K562 (cell line): ENCODE data around the gene TNFAIP8L2. TPM values are rescaled to one million over a fixed set of nuclear protein-coding genes. Genes with fewer than 3 reads are reported as not detected.

Experiments
- AFF1 ChIP-seq, 2 experiments: fragments of 450-650 bp; IDR thresholded peaks; 2 replicates each; pipeline ENCODE4 v1.6.1; 2018; ENCODE audit warnings: mild to moderate bottlenecking in 2 of 2, low read depth in 1 of 2; ENCODE audit not compliant: partially characterized antibody in 2 of 2
- ARID1B ChIP-seq: fragments of 450-650 bp; IDR thresholded peaks from 2 replicates; pipeline ENCODE4 v1.6.1; 2016; ENCODE audit warnings: antibody characterized with exemption, mild to moderate bottlenecking, inconsistent platforms
- FOSL1 ChIP-seq: fragments of 200-800 bp; sonication (Bioruptor generic); conservative IDR thresholded peaks from 2 replicates; pipeline ENCODE4 v1.6.1; 2016; ENCODE audit warnings: missing genetic modification characterization, missing compliant biosample characterization
- HDAC3 ChIP-seq: fragments of 450-650 bp; IDR thresholded peaks from 2 replicates; pipeline ENCODE4 v1.6.1; 2018; ENCODE audit warnings: borderline replicate concordance, mild to moderate bottlenecking, moderate library complexity; ENCODE audit not compliant: partially characterized antibody
- JUND ChIP-seq, 2 experiments: IDR thresholded peaks; 2 replicates in 1 of 2; 3 replicates in 1 of 2; pipeline ENCODE4 v1.6.1; 2011; ENCODE audit warnings: borderline replicate concordance in 2 of 2, low read depth in 2 of 2, low read length in 2 of 2, improper control_type of control experiment in 1 of 2, missing biosample characterization in 1 of 2, missing genetic modification characterization in 1 of 2, missing genetic modification reagents in 1 of 2
- MEIS2 ChIP-seq: fragments of 450-650 bp; IDR thresholded peaks from 2 replicates; pipeline ENCODE4 v1.6.1; 2014; ENCODE audit warnings: mild to moderate bottlenecking; ENCODE audit not compliant: partially characterized antibody
- RCOR1 ChIP-seq, 2 experiments: IDR thresholded peaks; 2 replicates each; pipeline ENCODE4 v1.6.1; 2012; ENCODE audit warnings: low read depth in 2 of 2, low read length in 2 of 2, borderline replicate concordance in 1 of 2, improper control_type of control experiment in 1 of 2
- VEZF1 ChIP-seq: fragments of 200-800 bp; sonication (Bioruptor generic); IDR thresholded peaks from 2 replicates; pipeline ENCODE4 v1.6.1; 2017; ENCODE audit warnings: missing genetic modification characterization, missing compliant biosample characterization
- XRCC5 ChIP-seq: fragments of 200-400 bp; formaldehyde crosslinking; IDR thresholded peaks from 2 replicates; pipeline ENCODE4 v1.6.1; 2017; ENCODE audit warnings: low read depth, mild to moderate bottlenecking, low read length
- ZBTB12 ChIP-seq: fragments of 250-450 bp; sonication (Bioruptor Pico); IDR thresholded peaks from 2 replicates; pipeline ENCODE4 v1.4.0; 2020
- ZBTB17 ChIP-seq: fragments of 450-650 bp; formaldehyde crosslinking; IDR thresholded peaks from 2 replicates; pipeline ENCODE4 v1.4.0; 2020; ENCODE audit warnings: mild to moderate bottlenecking
- ZNF121 ChIP-seq: sonication (generic); formaldehyde crosslinking; conservative IDR thresholded peaks from 2 replicates; pipeline ENCODE4 v1.8.0; 2022; ENCODE audit warnings: missing genetic modification reagents
- ZNF232 ChIP-seq: sonication (generic); formaldehyde crosslinking; IDR thresholded peaks from 2 replicates; pipeline ENCODE4 v1.8.0; 2022; ENCODE audit warnings: mild to moderate bottlenecking, missing genetic modification reagents
- polyA plus RNA-seq, 8 experiments: library from polyadenylated mRNA; depleted of rRNA in 4 of 8; stranded (reverse) in 5 of 8; unstranded in 3 of 8; fragments of >200 nt; fragmentation: Nextera tagmentation in 2 of 8; fragmentation: Illumina TruSeq in 1 of 8; extraction: Ambion mirVana in 2 of 8; extraction: Trizol in 1 of 8; gene quantifications; 2 replicates each; pipeline versions ENCODE4 v1.2.1 to v1.2.3, GENCODE V29; 2011 to 2014; ENCODE audit warnings: inconsistent platforms in 1 of 8, missing spikeins in 1 of 8
- total RNA-seq, 7 experiments: library from RNA; depleted of rRNA in 6 of 7; stranded (reverse); fragments of >200 nt in 6 of 7; fragmentation: Illumina TruSeq in 2 of 7; extraction: Trizol in 2 of 7; gene quantifications; 2 replicates each; pipeline versions ENCODE4 v1.2.1 to v1.2.3, GENCODE V29; 2011 to 2021; ENCODE audit warnings: low replicate concordance in 1 of 7

Gene TNFAIP8L2
- total and polyA plus RNA-seq, 9 of the 15 experiments (the other 6 are each of a cell fraction or from before 2014, with no cell fraction given) = 0.05 to 1.7 (median 0.52) TPM

DNA sequence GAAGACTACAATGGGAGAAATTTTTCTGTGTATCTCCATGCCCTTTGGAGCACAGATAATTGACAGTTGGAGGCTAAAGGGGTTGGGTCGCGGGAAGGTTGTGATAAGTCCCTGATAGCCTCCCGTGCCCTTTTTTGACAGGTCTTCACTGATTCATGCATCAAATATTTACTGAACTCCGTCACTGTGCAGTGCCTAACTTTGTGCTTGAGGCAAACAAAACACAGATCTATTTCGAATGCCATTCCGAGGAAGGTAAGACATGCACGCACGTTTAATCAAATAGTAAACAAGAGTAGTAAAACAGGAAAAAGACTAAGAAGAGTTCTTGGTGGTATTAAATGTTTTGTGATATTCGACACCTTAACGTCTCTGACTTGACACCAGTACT, 41.4 kb downstream of the TNFAIP8L2 start (continued):
- TF ChIP-seq FOSL1 (tag) (peak; percentile 35; the same call in 1 of the 2 replicates), VEZF1 (CRISPR knock-in tag) (no peak), MEIS2 (peak; percentile 52), RCOR1 (IDR thresholded peaks at IDR 0.05; ENCODE audit: borderline replicate concordance in 1 of 2, low read depth in 2 of 2, low read length in 2 of 2) (no peak), ZNF232 (CRISPR knock-in tag) (no peak), AFF1 (IDR thresholded peaks at IDR 0.05; ENCODE audit: low read depth in 1 of 2, partially characterized antibody in 2 of 2) (peak in 1 of 2 experiments; percentile 69), JUND (IDR thresholded peaks at IDR 0.05; ENCODE audit: borderline replicate concordance, low read depth, low read length) (peak; percentile 40; the same call in 1 of the 2 replicates), JUND (tag; IDR thresholded peaks at IDR 0.05; ENCODE audit: borderline replicate concordance, low read depth, low read length) (no peak; the same call in 2 of the 3 replicates), HDAC3 (peak; percentile 8), ZBTB12 (no peak), ZNF121 (CRISPR knock-in tag) (no peak), ARID1B (peak; percentile 26; the same call in 1 of the 2 replicates), XRCC5 (no peak), ZBTB17 (CRISPR knock-in tag) (no peak)
